GM21786 (cell line): ENCODE measurements around the gene TTYH3.
A peak's percentile ranks its signal among the peaks of the same experiment; 100 is the strongest.
"Not testable (repeated sequence)": the region's sequence is repeated elsewhere in the genome, so short reads cannot be mapped to it uniquely, and the experiment has no call there.

ENCODE experiments used
- ATAC-seq: cut with Tn5 transposase; IDR thresholded peaks from one replicate; pipeline ENCODE4 v1.9.1; 2021; ENCODE audit not compliant: unreplicated experiment

TTYH3 gene

GRCh38 chr7:2601907-2602306 is 29.9 kb upstream of the TTYH3 start:
- ATAC-seq: no peak

GRCh38 chr7:2602406-2603043 is 29.3 kb upstream of the TTYH3 start:
- ATAC-seq: no peak

GRCh38 chr7:2603044-2603965 is 28.5 kb upstream of the TTYH3 start:
- no peak for ATAC-seq

- no peak for ATAC-seq
These were observed 27.1 kb upstream of the TTYH3 start for GRCh38 chr7:2604608-2605174.

- no peak for ATAC-seq
These were observed 25.9 kb upstream of the TTYH3 start for GRCh38 chr7:2605608-2606538.

GRCh38 chr7:2606539-2606936 is 25.2 kb upstream of the TTYH3 start:
- no peak for ATAC-seq

GRCh38 chr7:2607122-2607922 is 24.5 kb upstream of the TTYH3 start:
- no peak for ATAC-seq

- no peak for ATAC-seq
These were observed 23.6 kb upstream of the TTYH3 start for GRCh38 chr7:2607923-2608904.

GRCh38 chr7:2608921-2609411 is 22.8 kb upstream of the TTYH3 start:
- peak; percentile 83 for ATAC-seq

- ATAC-seq: not testable (repeated sequence)
These were observed 22.1 kb upstream of the TTYH3 start for GRCh38 chr7:2609646-2610045.

- no peak for ATAC-seq
These were observed 21.3 kb upstream of the TTYH3 start for GRCh38 chr7:2610466-2610865.

- no peak for ATAC-seq
These were observed 20.9 kb upstream of the TTYH3 start for GRCh38 chr7:2610898-2611297.

GRCh38 chr7:2611401-2611800 is 20.4 kb upstream of the TTYH3 start:
- no peak for ATAC-seq

- no peak for ATAC-seq
These were observed 19.9 kb upstream of the TTYH3 start for GRCh38 chr7:2611922-2612321.

- no peak for ATAC-seq
These were observed 19.2 kb upstream of the TTYH3 start for GRCh38 chr7:2612445-2613097.

- ATAC-seq: no peak
These were observed 18.5 kb upstream of the TTYH3 start for GRCh38 chr7:2613098-2613930.

GRCh38 chr7:2613931-2614600 is 17.7 kb upstream of the TTYH3 start:
- no peak for ATAC-seq
